ENCODE measurements around the gene SLC25A4. TPM values are rescaled to one million over a fixed set of nuclear protein-coding genes. Genes with fewer than 3 reads are reported as not detected.

The SLC25A4 gene
- total RNA-seq, 1 experiment from 2014 or later: 18.6 TPM

Other genes with a start within 250 kb of the SLC25A4 start
- gene HELT, start 124.8 kb upstream of the SLC25A4 start, total RNA-seq (2021): not detected in 2 replicates
- 28.9 and 35.1 TPM in 2 replicates for gene CFAP97, start 60.7 kb downstream of the SLC25A4 start, total RNA-seq (2021)
- 3.5 and 5.8 TPM in 2 replicates for gene SNX25, start 66.3 kb downstream of the SLC25A4 start, total RNA-seq (2021)

Data from A673 (cell line).